Measurements from ENCODE around the gene KDM4C. TPM values are rescaled to one million over a fixed set of nuclear protein-coding genes. Genes with fewer than 3 reads are reported as not detected.

KDM4C gene
- total RNA-seq, 1 experiment from 2014 or later: 16.8 TPM

- H3K9me3 ChIP-seq (ENCODE audit: control insufficient read depth in 1 of 2, insufficient read depth in 1 of 2, low read depth in 1 of 2, low read length in 2 of 2): no peaks in the 10 kb centered on the region
- RAD21 ChIA-PET (ENCODE audit: low non-redundant PET in 1 of 2, low total read pairs in 2 of 2, uncharacterized antibody in 2 of 2, unreplicated experiment in 2 of 2): no interaction called here
- H3K4me3 ChIP-seq (replicated peaks in 1 of 2; ENCODE audit: low read depth in 1 of 2, low read length in 2 of 2): no peak overlapping the region
- no peak overlapping the region for H3K4me2 ChIP-seq (ENCODE audit: low read length)
- no peaks in the 10 kb centered on the region for H3K79me2 ChIP-seq (ENCODE audit: insufficient read depth, low read length)
- DNase-seq (ENCODE audit: low read depth, low spot score): no peak
- BruUV-seq (replicated peaks): no TSS peak
- no peaks in the 10 kb centered on the region for H3K9me2 ChIP-seq (ENCODE audit: insufficient read depth)
- no peak overlapping the region for H2AFZ ChIP-seq (ENCODE audit: low read depth, low read length, poor library complexity, severe bottlenecking)
- H3K27me3 ChIP-seq (ENCODE audit: insufficient read depth, low read length): no peaks in the 10 kb centered on the region
- no peak for ATAC-seq
- no peaks in the 10 kb centered on the region for H4K20me1 ChIP-seq (ENCODE audit: insufficient read depth)
- no peak overlapping the region for H3K27ac ChIP-seq (ENCODE audit: low read depth, low read length)
- no peak overlapping the region for H3K9ac ChIP-seq (ENCODE audit: low read length)
- H3K36me3 ChIP-seq (ENCODE audit: control insufficient read depth in 1 of 2, insufficient read depth in 2 of 2, low read length in 2 of 2): no peaks in the 10 kb centered on the region
- CTCF ChIA-PET: no interaction called here
- POLR2A ChIA-PET: no interaction called here
- no peak for TF ChIP-seq SIN3A (IDR thresholded peaks at IDR 0.05; ENCODE audit: low read depth)
- no peak for TF ChIP-seq SP1 (IDR thresholded peaks at IDR 0.05; ENCODE audit: low read depth)
- no peak for TF ChIP-seq EGR1 (IDR thresholded peaks at IDR 0.05; ENCODE audit: low read depth)
- no peak for TF ChIP-seq CBX3 (IDR thresholded peaks at IDR 0.05; ENCODE audit: low read depth)
- no peak for TF ChIP-seq ELF1 (IDR thresholded peaks at IDR 0.05; ENCODE audit: borderline replicate concordance, low read depth)
- no peak for TF ChIP-seq CEBPB (IDR thresholded peaks at IDR 0.05; ENCODE audit: low read depth)
- TF ChIP-seq YY1 (IDR thresholded peaks at IDR 0.05; ENCODE audit: extremely low read depth, insufficient replicate concordance, low read depth, low read length): no peak
- no peak for TF ChIP-seq JUND (IDR thresholded peaks at IDR 0.05)
- no peak for TF ChIP-seq EZH2phosphoT487 (IDR thresholded peaks at IDR 0.05; ENCODE audit: borderline replicate concordance)
- no peak for TF ChIP-seq TCF7L2 (IDR thresholded peaks at IDR 0.05; ENCODE audit: borderline replicate concordance, extremely low read depth, insufficient read depth, insufficient read length)
- no peak for TF ChIP-seq ZFX (IDR thresholded peaks at IDR 0.05)
- no peak for TF ChIP-seq REST (IDR thresholded peaks at IDR 0.05; ENCODE audit: low read depth)
- no peak for TF ChIP-seq MAX (IDR thresholded peaks at IDR 0.05)
- no peak for TF ChIP-seq ZNF274 (IDR thresholded peaks at IDR 0.05; ENCODE audit: low read depth, low read length)
- TF ChIP-seq SRF (IDR thresholded peaks at IDR 0.05; ENCODE audit: low read depth): no peak
- TF ChIP-seq ZBTB33 (IDR thresholded peaks at IDR 0.05; ENCODE audit: extremely low read depth, insufficient replicate concordance, low read length): no peak
- no peak for TF ChIP-seq POLR2A (IDR thresholded peaks at IDR 0.05; ENCODE audit: borderline replicate concordance, extremely low read depth, insufficient read depth, insufficient read length)
- no peaks in the 10 kb centered on the region for H3K4me1 ChIP-seq (ENCODE audit: control insufficient read depth in 1 of 2, insufficient read depth in 2 of 2, low read length in 2 of 2)
- intact Hi-C loops (cut with micrococcal nuclease): no loop called here
These were observed 408.3 kb downstream of the KDM4C start for GRCh38 chr9:7166074-7166473.
